SKM-1 treated with dmso at 0.1 percent for 144 hours (cell line): ENCODE measurements around the gene RAB20.
"Not testable (repeated sequence)": the region's sequence is repeated elsewhere in the genome, so short reads cannot be mapped to it uniquely, and the experiment has no call there.

Source experiments
- DNase-seq: peaks from one replicate; lab custom pipeline; 2025; ENCODE audit not compliant: unreplicated experiment; lab: John Stamatoyannopoulos, UW

RAB20 gene

GRCh38 chr13:110511509-110512181 lies 49.9 kb downstream of the RAB20 start:
- DNase-seq, result no peak

- DNase-seq, result peak; percentile 84
Measured at GRCh38 chr13:110509971-110510786, 51.3 kb downstream of the RAB20 start.

- no peak for DNase-seq
Measured at GRCh38 chr13:110509478-110509926, 52.0 kb downstream of the RAB20 start.

GRCh38 chr13:110507678-110508381 lies 53.7 kb downstream of the RAB20 start:
- DNase-seq, result no peak

GRCh38 chr13:110506859-110507566 lies 54.5 kb downstream of the RAB20 start:
- no peak for DNase-seq

GRCh38 chr13:110506396-110506795 lies 55.1 kb downstream of the RAB20 start:
- no peak for DNase-seq

GRCh38 chr13:110505594-110505993 lies 55.9 kb downstream of the RAB20 start:
- no peak for DNase-seq

GRCh38 chr13:110503979-110504499 lies 57.5 kb downstream of the RAB20 start:
- DNase-seq, result no peak

GRCh38 chr13:110503037-110503901 lies 58.3 kb downstream of the RAB20 start:
- no peak for DNase-seq

GRCh38 chr13:110501188-110501587 lies 60.3 kb downstream of the RAB20 start:
- no peak for DNase-seq

GRCh38 chr13:110500341-110500740 lies 61.2 kb downstream of the RAB20 start:
- no peak for DNase-seq

GRCh38 chr13:110499621-110500281 lies 61.8 kb downstream of the RAB20 start:
- DNase-seq, result no peak

- no peak for DNase-seq
Measured at GRCh38 chr13:110498765-110499164, 62.8 kb downstream of the RAB20 start.

GRCh38 chr13:110498327-110498726 lies 63.2 kb downstream of the RAB20 start:
- no peak for DNase-seq

GRCh38 chr13:110497896-110498295 lies 63.6 kb downstream of the RAB20 start:
- DNase-seq, result not testable (repeated sequence)

- DNase-seq, result no peak
Measured at GRCh38 chr13:110497003-110497402, 64.5 kb downstream of the RAB20 start.

- DNase-seq, result no peak
Measured at GRCh38 chr13:110496281-110496680, 65.2 kb downstream of the RAB20 start.

- DNase-seq, result no peak
Measured at GRCh38 chr13:110495881-110496280, 65.6 kb downstream of the RAB20 start.

GRCh38 chr13:110495376-110495775 lies 66.1 kb downstream of the RAB20 start:
- DNase-seq, result no peak
